MM.1S (cell line): ENCODE measurements around the gene NUDT6.
"Not testable (repeated sequence)": the region's sequence is repeated elsewhere in the genome, so short reads cannot be mapped to it uniquely, and the experiment has no call there.

ENCODE experiments used
- EZH2phosphoT487 ChIP-seq: fragments of 300-600 bp; sonication (generic); IDR thresholded peaks from 2 replicates; pipeline ENCODE4 v1.6.1; 2018; ENCODE audit warnings: antibody characterized with exemption, low read length
- TF ChIP-seq, protein P1 (sequence below): fragments of 300-600 bp; sonication (generic); IDR thresholded peaks from 2 replicates; pipeline ENCODE4 v1.5.1; 2016; ENCODE audit warnings: antibody characterized with exemption, low read length, mixed read lengths

DNA sequence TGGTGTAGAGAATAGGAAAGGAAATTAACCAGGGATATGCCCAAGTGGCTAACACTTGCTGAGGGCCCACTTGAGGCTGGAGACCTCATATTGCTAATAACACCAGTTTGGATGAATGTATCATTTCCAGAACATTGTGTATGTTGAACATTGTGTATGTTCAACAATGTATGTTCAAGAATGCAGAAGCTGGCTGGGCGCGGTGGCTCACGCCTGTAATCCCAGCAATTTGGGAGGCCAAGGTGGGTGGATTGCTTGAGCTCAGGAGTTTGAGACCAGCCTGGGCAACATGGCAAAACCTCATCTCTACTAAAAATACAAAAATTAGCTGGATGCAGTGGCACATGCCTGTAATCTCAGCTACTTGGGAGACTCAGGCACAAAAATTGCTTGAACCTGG, 72.6 kb downstream of the NUDT6 start:
- TF ChIP-seq, protein P1, sequence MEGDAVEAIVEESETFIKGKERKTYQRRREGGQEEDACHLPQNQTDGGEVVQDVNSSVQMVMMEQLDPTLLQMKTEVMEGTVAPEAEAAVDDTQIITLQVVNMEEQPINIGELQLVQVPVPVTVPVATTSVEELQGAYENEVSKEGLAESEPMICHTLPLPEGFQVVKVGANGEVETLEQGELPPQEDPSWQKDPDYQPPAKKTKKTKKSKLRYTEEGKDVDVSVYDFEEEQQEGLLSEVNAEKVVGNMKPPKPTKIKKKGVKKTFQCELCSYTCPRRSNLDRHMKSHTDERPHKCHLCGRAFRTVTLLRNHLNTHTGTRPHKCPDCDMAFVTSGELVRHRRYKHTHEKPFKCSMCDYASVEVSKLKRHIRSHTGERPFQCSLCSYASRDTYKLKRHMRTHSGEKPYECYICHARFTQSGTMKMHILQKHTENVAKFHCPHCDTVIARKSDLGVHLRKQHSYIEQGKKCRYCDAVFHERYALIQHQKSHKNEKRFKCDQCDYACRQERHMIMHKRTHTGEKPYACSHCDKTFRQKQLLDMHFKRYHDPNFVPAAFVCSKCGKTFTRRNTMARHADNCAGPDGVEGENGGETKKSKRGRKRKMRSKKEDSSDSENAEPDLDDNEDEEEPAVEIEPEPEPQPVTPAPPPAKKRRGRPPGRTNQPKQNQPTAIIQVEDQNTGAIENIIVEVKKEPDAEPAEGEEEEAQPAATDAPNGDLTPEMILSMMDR: not testable (repeated sequence)
- TF ChIP-seq EZH2phosphoT487: not testable (repeated sequence)
